Left lung (tissue), 10 donors: Measurements from ENCODE around the gene RGL3. TPM values are rescaled to one million over a fixed set of nuclear protein-coding genes. Genes with fewer than 3 reads are reported as not detected.
A peak's percentile ranks its signal among the peaks of the same experiment; 100 is the strongest.
"Not testable (repeated sequence)": the region's sequence is repeated elsewhere in the genome, so short reads cannot be mapped to it uniquely, and the experiment has no call there.

Experiments used
- ATAC-seq: fragments of 200-7000 bp; cut with Tn5 transposase; one replicate; pipeline ENCODE4 v1.9.1; 2020; ENCODE audit warnings: moderate library complexity
- DNase-seq, 4 donors: peaks; one replicate each; pipeline ENCODE4 v3.0.0-alpha.2; 2013 to 2020
- H3K27ac ChIP-seq, 2 donors: fragments of 200-600 bp; sonication (generic) in 1 of 2; one replicate each; pipeline versions ENCODE4 v1.5.0 to v1.8.0; 2020 to 2021
- H3K27me3 ChIP-seq, 2 donors: fragments of 200-600 bp; sonication (generic) in 1 of 2; one replicate each; pipeline versions ENCODE4 v1.5.0 to v1.8.0; 2020 to 2021
- H3K36me3 ChIP-seq, 2 donors: fragments of 200-600 bp; sonication (generic) in 1 of 2; one replicate each; pipeline versions ENCODE4 v1.5.0 to v1.8.0; 2020 to 2021
- H3K4me1 ChIP-seq, 2 donors: fragments of 200-600 bp; one replicate each; pipeline ENCODE4 v1.8.0; 2021
- H3K4me3 ChIP-seq, 2 donors: fragments of 200-600 bp; sonication (generic) in 1 of 2; one replicate each; pipeline versions ENCODE4 v1.5.0 to v1.8.0; 2020 to 2021; ENCODE audit warnings: mild to moderate bottlenecking in 1 of 2
- H3K9me3 ChIP-seq, 2 donors: fragments of 200-600 bp; sonication (generic) in 1 of 2; one replicate each; pipeline versions ENCODE4 v1.5.0 to v1.8.0; 2020 to 2021
- CTCF ChIP-seq, 2 donors: fragments of 200-600 bp; sonication (generic) in 1 of 2; IDR thresholded peaks; one replicate each; pipeline versions ENCODE4 v1.5.0 to v1.8.0; 2021; ENCODE audit warnings: antibody characterized with exemption in 2 of 2
- intact Hi-C, 2 donors: fragments of 100-400 bp; cut with DNase I; formaldehyde crosslinking; loops; one replicate each; pipeline versions ENCODE4 v1.11.2 to v1.14.2; 2022
- polyA plus RNA-seq, 6 donors: library from polyadenylated mRNA; unstranded; fragments of 120-200 nt; gene quantifications; one replicate each; pipeline ENCODE4 v1.2.1, GENCODE V29; 2013; ENCODE audit not compliant: insufficient read length in 6 of 6
- total RNA-seq, 2 donors: library from RNA; stranded (reverse); fragmentation: NEBNext Ultra II Directional; extraction: Animal tissue kit (Norgen Biotek cat#: 25700); gene quantifications; one replicate each; pipeline ENCODE4 v1.2.1, GENCODE V29; 2021
- donor health status: DM: no; HTN: yes; CAD: no.
- donor health status: DM: no; HTN: no; CAD: no.

The RGL3 gene
- total and polyA plus RNA-seq, 8 donors: 32.9 to 68.2 (median 56.6) TPM

GRCh38 chr19:11418094-11418548, 993 bp downstream of the RGL3 start:
- H3K4me3 ChIP-seq: peak overlapping the region; percentile 58 to 59
- peaks cover 4 to 70% of the 10 kb centered on the region in 2 donors for H3K27me3 ChIP-seq
- intact Hi-C loops: no loop called here
- H3K27ac ChIP-seq: peak overlapping the region in 1 of 2 donors; percentile 65
- no peak for ATAC-seq
- no peak for TF ChIP-seq CTCF (IDR thresholded peaks at IDR 0.05)
- peaks cover 17 to 45% of the 10 kb centered on the region in 2 donors for H3K4me1 ChIP-seq
- H3K9me3 ChIP-seq: no peaks in the 10 kb centered on the region
- DNase-seq: no peak
- no peaks in the 10 kb centered on the region for H3K36me3 ChIP-seq

- no peak overlapping the region for H3K27ac ChIP-seq
- H3K4me1 ChIP-seq: peaks cover 9 to 29% of the 10 kb centered on the region in 2 donors
- intact Hi-C loops: no loop called here
- TF ChIP-seq CTCF (IDR thresholded peaks at IDR 0.05): no peak
- no peak for DNase-seq
- H3K4me3 ChIP-seq: no peak overlapping the region
- ATAC-seq: no peak
- peaks cover 4 to 53% of the 10 kb centered on the region in 2 donors for H3K27me3 ChIP-seq
- no peaks in the 10 kb centered on the region for H3K36me3 ChIP-seq
- no peaks in the 10 kb centered on the region for H3K9me3 ChIP-seq
Observed at GRCh38 chr19:11416346-11417052, 2.6 kb downstream of the RGL3 start.

GRCh38 chr19:11414544-11414943, 4.6 kb downstream of the RGL3 start:
- intact Hi-C loops: no loop called here
- no peak overlapping the region for H3K27ac ChIP-seq
- peaks cover 0 to 12% of the 10 kb centered on the region in 2 donors for H3K4me1 ChIP-seq
- H3K9me3 ChIP-seq: no peaks in the 10 kb centered on the region
- ATAC-seq (no peak), DNase-seq (peak in 1 of 4 donors; percentile 5)
- no peaks in the 10 kb centered on the region for H3K36me3 ChIP-seq
- peaks cover 0 to 34% of the 10 kb centered on the region in 2 donors for H3K27me3 ChIP-seq
- TF ChIP-seq CTCF (IDR thresholded peaks at IDR 0.05): no peak
- no peak overlapping the region for H3K4me3 ChIP-seq

- ATAC-seq (no peak), DNase-seq (no peak)
- Histone ChIP-seq H3K27me3 (peaks cover 0 to 9% of the 10 kb centered on the region in 2 donors), H3K27ac (no peak overlapping the region), H3K4me3 (no peak overlapping the region), H3K4me1 (peaks cover 0 to 14% of the 10 kb centered on the region in 2 donors), H3K36me3 (peaks cover 0 to 5% of the 10 kb centered on the region in 2 donors), H3K9me3 (no peaks in the 10 kb centered on the region)
- no peak for TF ChIP-seq CTCF (IDR thresholded peaks at IDR 0.05)
- intact Hi-C loops: no loop called here
Observed at GRCh38 chr19:11410682-11411081, 8.4 kb downstream of the RGL3 start.

GRCh38 chr19:11408591-11408990, 10.5 kb downstream of the RGL3 start:
- Histone ChIP-seq H3K36me3 (peaks cover 0 to 7% of the 10 kb centered on the region in 2 donors), H3K4me3 (no peak overlapping the region), H3K27ac (no peak overlapping the region), H3K4me1 (peaks cover 0 to 14% of the 10 kb centered on the region in 2 donors), H3K9me3 (no peaks in the 10 kb centered on the region), H3K27me3 (peaks cover 0 to 9% of the 10 kb centered on the region in 2 donors)
- intact Hi-C loops: no loop called here
- no peak for DNase-seq
- ATAC-seq: no peak
- no peak for TF ChIP-seq CTCF (IDR thresholded peaks at IDR 0.05)

- peak; percentile 40 for ATAC-seq
- Histone ChIP-seq H3K36me3 (peaks cover 0 to 13% of the 10 kb centered on the region in 2 donors), H3K4me1 (peaks cover 0 to 14% of the 10 kb centered on the region in 2 donors)
- H3K9me3 ChIP-seq, H3K27ac ChIP-seq, H3K4me3 ChIP-seq, intact Hi-C loops, DNase-seq, H3K27me3 ChIP-seq: not testable (repeated sequence)
Observed at GRCh38 chr19:11406703-11407236, 12.3 kb downstream of the RGL3 start.
